T-cell (primary cell): ENCODE data around the gene AKAP13. TPM values are rescaled to one million over a fixed set of nuclear protein-coding genes. Genes with fewer than 3 reads are reported as not detected.

Experiments
- ATAC-seq, 4 experiments: fragments of 200-7000 bp in 3 of 4; fragments of 150-1000 bp in 1 of 4; cut with Tn5 transposase; replicated peaks in 1 of 4; 1 replicate in 3 of 4; 2 replicates in 1 of 4; pipeline ENCODE4 v1.10.0; 2021; ENCODE audit warnings: moderate library complexity in 3 of 4, mild to moderate bottlenecking in 2 of 4, moderate number of reproducible peaks in 1 of 4
- CTCF ChIA-PET, 2 donors: fragments of 300-600 bp; sonication (Branson Sonifier 250); formaldehyde crosslinking; loops; one replicate each; lab custom pipeline; 2022; ENCODE audit warnings: antibody characterized with exemption in 2 of 2; lab: Charles Lee
- POLR2A ChIA-PET, 2 donors: fragments of 300-600 bp; sonication (Branson Sonifier 250); formaldehyde crosslinking; loops; one replicate each; lab custom pipeline; 2022; ENCODE audit warnings: antibody characterized with exemption in 2 of 2; lab: Charles Lee
- DNase-seq, 35 experiments: peaks; one replicate each; pipeline versions ENCODE4 v3.0.0 to v3.0.0-alpha.2; 2013 to 2023
- H3K27ac ChIP-seq: one replicate; pipeline ENCODE4 v1.5.1; 2013; ENCODE audit warnings: low read length
- H3K27me3 ChIP-seq, 2 experiments: replicated peaks in 1 of 2; 1 replicate in 1 of 2; 2 replicates in 1 of 2; pipeline versions ENCODE4 v1.6.1 to v1.7.0; 2013; ENCODE audit warnings: low read length in 1 of 2, mixed read lengths in 1 of 2; ENCODE audit not compliant: control insufficient read depth in 2 of 2, insufficient read depth in 2 of 2; ENCODE audit errors: extremely low read depth in 1 of 2
- H3K36me3 ChIP-seq, 2 donors: 1 replicate in 1 of 2; 2 replicates in 1 of 2; pipeline versions ENCODE4 v1.6.1 to v1.7.0; 2013; ENCODE audit warnings: low read length in 1 of 2; ENCODE audit not compliant: control insufficient read depth in 2 of 2, insufficient read depth in 1 of 2; ENCODE audit errors: extremely low read depth in 1 of 2
- H3K4me1 ChIP-seq, 2 experiments: 1 replicate in 1 of 2; 2 replicates in 1 of 2; pipeline versions ENCODE4 v1.6.1 to v1.7.0; 2013; ENCODE audit warnings: low read length in 2 of 2, mixed read lengths in 1 of 2; ENCODE audit not compliant: insufficient read depth in 2 of 2, control insufficient read depth in 1 of 2; ENCODE audit errors: extremely low read depth in 1 of 2
- H3K4me3 ChIP-seq, 2 donors: 1 replicate in 1 of 2; 2 replicates in 1 of 2; pipeline versions ENCODE4 v1.5.1 to v1.7.0; 2013; ENCODE audit warnings: mild to moderate bottlenecking in 2 of 2, low read length in 1 of 2, moderate library complexity in 1 of 2; ENCODE audit not compliant: control insufficient read depth in 1 of 2; ENCODE audit errors: extremely low read depth in 1 of 2
- H3K9me3 ChIP-seq: 2 replicates; pipeline ENCODE4 v1.7.0; 2013
- H3K27ac Mint-ChIP-seq, 2 donors: one replicate each; pipeline ENCODE4 v1.8.0; 2020 to 2021; ENCODE audit warnings: mild to moderate bottlenecking in 2 of 2, mixed read lengths in 2 of 2
- H3K27me3 Mint-ChIP-seq, 2 donors: one replicate each; pipeline ENCODE4 v1.8.0; 2021 to 2022; ENCODE audit warnings: mixed read lengths in 2 of 2
- H3K36me3 Mint-ChIP-seq: one replicate; pipeline ENCODE4 v1.8.0; 2021; ENCODE audit warnings: mixed read lengths
- H3K4me1 Mint-ChIP-seq, 3 donors: one replicate each; pipeline ENCODE4 v1.8.0; 2020 to 2022; ENCODE audit warnings: mixed read lengths in 3 of 3, mild to moderate bottlenecking in 1 of 3
- H3K4me3 Mint-ChIP-seq, 3 donors: one replicate each; pipeline ENCODE4 v1.8.0; 2020 to 2022; ENCODE audit warnings: mild to moderate bottlenecking in 3 of 3, mixed read lengths in 3 of 3, moderate library complexity in 3 of 3
- H3K9me3 Mint-ChIP-seq, 3 donors: one replicate each; pipeline ENCODE4 v1.8.0; 2020 to 2022; ENCODE audit warnings: mixed read lengths in 3 of 3
- WGBS: methylation state at CpG from one replicate; pipeline ENCODE4 v1.1.5; 2013; ENCODE audit warnings: missing lambda C conversion rate; ENCODE audit not compliant: insufficient coverage; 5-methylcytosine and 5-hydroxymethylcytosine counted together
- total RNA-seq, 35 experiments: library from RNA in 6 of 35; stranded (reverse) in 6 of 35; fragments of 120-200 nt in 1 of 35; gene quantifications; one replicate each; pipeline versions ENCODE4 v1.2.1 to v1.2.4 and lab custom pipeline; 2013 to 2026

The AKAP13 gene
- total RNA-seq, 5 donors from 2014 or later (not counting 1 experiment from before 2014, with no cell fraction given): 232 to 391 (median 281) TPM

- H3K9me3 Mint-ChIP-seq: no peaks in the 10 kb centered on the region
- Histone ChIP-seq H3K36me3 (no peaks in the 10 kb centered on the region), H3K27me3 (no peaks in the 10 kb centered on the region), H3K27ac (no peak overlapping the region), H3K4me3 (no peak overlapping the region), H3K9me3 (no peaks in the 10 kb centered on the region), H3K4me1 (peaks cover 6 to 33% of the 10 kb centered on the region in 2 experiments)
- no peak for DNase-seq
- ChIA-PET CTCF (no interaction called here), POLR2A (no interaction called here)
- peaks cover 84 to 91% (median 84%) of the 10 kb centered on the region in 3 donors for H3K4me1 Mint-ChIP-seq
- H3K27ac Mint-ChIP-seq: no peak overlapping the region
- H3K27me3 Mint-ChIP-seq: no peaks in the 10 kb centered on the region
- H3K36me3 Mint-ChIP-seq: peaks cover 8% of the 10 kb centered on the region
- no CpG with 5 or more reads among the region's 2 CpGs for WGBS
- no peak for ATAC-seq
- no peak overlapping the region for H3K4me3 Mint-ChIP-seq
These were observed 42.2 kb downstream of the AKAP13 start for GRCh38 chr15:85422607-85423006.

- Mint-ChIP-seq H3K4me3 (no peak overlapping the region), H3K27me3 (no peaks in the 10 kb centered on the region), H3K9me3 (no peaks in the 10 kb centered on the region), H3K36me3 (peaks cover 8% of the 10 kb centered on the region), H3K27ac (peak overlapping the region in 1 of 2 donors; percentile 70), H3K4me1 (peaks cover 88 to 92% (median 89%) of the 10 kb centered on the region in 3 donors)
- H3K27me3 ChIP-seq: no peaks in the 10 kb centered on the region
- no peaks in the 10 kb centered on the region for H3K9me3 ChIP-seq
- no peak overlapping the region for H3K27ac ChIP-seq
- ChIA-PET POLR2A (no interaction called here), CTCF (interaction anchor here (0.6 to 1.0 kb wide), 3 partner anchors 8 to 411 kb away, joined by 3 to 6 read pairs (median 3); no protein-coding TSS in a partner anchor)
- H3K36me3 ChIP-seq: no peaks in the 10 kb centered on the region
- ATAC-seq (no peak), DNase-seq (no peak)
- H3K4me3 ChIP-seq: no peak overlapping the region
- H3K4me1 ChIP-seq: peaks cover 6 to 33% of the 10 kb centered on the region in 2 experiments
These were observed 42.9 kb downstream of the AKAP13 start for GRCh38 chr15:85423256-85423655.

GRCh38 chr15:85424154-85424553 is 43.8 kb downstream of the AKAP13 start:
- peak overlapping the region in 1 of 2 donors; percentile 70 for H3K27ac Mint-ChIP-seq
- peaks cover 6 to 33% of the 10 kb centered on the region in 2 experiments for H3K4me1 ChIP-seq
- peak in 1 of 4 experiments; percentile 88 for ATAC-seq

GRCh38 chr15:85426481-85426880 is 46.1 kb downstream of the AKAP13 start:
- POLR2A ChIA-PET: no interaction called here
- DNase-seq: no peak
- H3K36me3 ChIP-seq: no peaks in the 10 kb centered on the region
- H3K4me3 ChIP-seq: no peak overlapping the region
- no peak overlapping the region for H3K27ac ChIP-seq
- no CpG with 5 or more reads among the region's 1 CpG for WGBS
- Mint-ChIP-seq H3K27ac (no peak overlapping the region), H3K9me3 (no peaks in the 10 kb centered on the region), H3K27me3 (no peaks in the 10 kb centered on the region), H3K4me3 (no peak overlapping the region), H3K36me3 (peaks cover 6% of the 10 kb centered on the region), H3K4me1 (peaks cover 91 to 94% (median 92%) of the 10 kb centered on the region in 3 donors)
- H3K9me3 ChIP-seq: no peaks in the 10 kb centered on the region
- CTCF ChIA-PET: no interaction called here
- H3K4me1 ChIP-seq: peaks cover 3 to 28% of the 10 kb centered on the region in 2 experiments
- no peaks in the 10 kb centered on the region for H3K27me3 ChIP-seq
- no peak for ATAC-seq

More at GRCh38 chr15:85424154-85424553, 43.8 kb downstream of the AKAP13 start:
- no peak overlapping the region for H3K4me3 ChIP-seq
- H3K36me3 Mint-ChIP-seq: peaks cover 10% of the 10 kb centered on the region
- H3K36me3 ChIP-seq: no peaks in the 10 kb centered on the region
- no peaks in the 10 kb centered on the region for H3K9me3 ChIP-seq
- H3K27ac ChIP-seq: no peak overlapping the region
- peaks cover 88 to 92% (median 89%) of the 10 kb centered on the region in 3 donors for H3K4me1 Mint-ChIP-seq
- ChIA-PET CTCF (interaction anchor here (0.5 to 1.0 kb wide), 3 partner anchors 10 to 344 kb away, joined by 4 to 6 read pairs (median 5); no protein-coding TSS in a partner anchor), POLR2A (interaction anchor here (0.6 to 0.8 kb wide), 2 partner anchors 22 to 44 kb away, joined by 4 to 10 read pairs; partner anchors contain the start of gene AKAP13 (in 1 of the 2))
- no peak overlapping the region for H3K4me3 Mint-ChIP-seq
- no peaks in the 10 kb centered on the region for H3K27me3 Mint-ChIP-seq
- H3K27me3 ChIP-seq: no peaks in the 10 kb centered on the region
- WGBS: no CpG with 5 or more reads among the region's 1 CpG
- DNase-seq: no peak
- no peaks in the 10 kb centered on the region for H3K9me3 Mint-ChIP-seq

GRCh38 chr15:85427286-85428028 is 47.1 kb downstream of the AKAP13 start:
- H3K9me3 ChIP-seq: no peaks in the 10 kb centered on the region
- Mint-ChIP-seq H3K36me3 (peaks cover 6% of the 10 kb centered on the region), H3K27me3 (no peaks in the 10 kb centered on the region), H3K4me1 (peaks cover 90 to 94% (median 91%) of the 10 kb centered on the region in 3 donors), H3K4me3 (no peak overlapping the region), H3K27ac (peak overlapping the region in 1 of 2 donors; percentile 4), H3K9me3 (no peaks in the 10 kb centered on the region)
- 96% methylated on average over 4 of the region's 5 CpGs for WGBS
- no peak overlapping the region for H3K27ac ChIP-seq
- POLR2A ChIA-PET: no interaction called here
- DNase-seq (no peak), ATAC-seq (no peak)
- H3K4me1 ChIP-seq: peaks cover 2 to 19% of the 10 kb centered on the region in 2 experiments
- H3K36me3 ChIP-seq: no peaks in the 10 kb centered on the region
- CTCF ChIA-PET: interaction anchor here in 1 of 2 donors (1.8 kb wide), 1 partner anchor 14 kb away, joined by 4 read pairs; no protein-coding TSS in a partner anchor
- H3K4me3 ChIP-seq: no peak overlapping the region
- no peaks in the 10 kb centered on the region for H3K27me3 ChIP-seq

GRCh38 chr15:85429522-85429921 is 49.1 kb downstream of the AKAP13 start:
- Histone ChIP-seq H3K4me1 (peaks cover 0 to 7% of the 10 kb centered on the region in 2 experiments), H3K4me3 (no peak overlapping the region), H3K36me3 (no peaks in the 10 kb centered on the region), H3K27ac (no peak overlapping the region), H3K9me3 (no peaks in the 10 kb centered on the region), H3K27me3 (no peaks in the 10 kb centered on the region)
- no peaks in the 10 kb centered on the region for H3K9me3 Mint-ChIP-seq
- POLR2A ChIA-PET: no interaction called here
- no peak overlapping the region for H3K4me3 Mint-ChIP-seq
- no peak overlapping the region for H3K27ac Mint-ChIP-seq
- ATAC-seq (no peak), DNase-seq (no peak)
- H3K4me1 Mint-ChIP-seq: peaks cover 74 to 75% (median 74%) of the 10 kb centered on the region in 3 donors
- H3K27me3 Mint-ChIP-seq: no peaks in the 10 kb centered on the region
- WGBS: no CpG with 5 or more reads among the region's 3 CpGs
- peaks cover 2% of the 10 kb centered on the region for H3K36me3 Mint-ChIP-seq
- CTCF ChIA-PET: interaction anchor here in 1 of 2 donors (1.8 kb wide), 1 partner anchor 16 kb away, joined by 4 read pairs; no protein-coding TSS in a partner anchor
